SK-N-DZ (cell line): ENCODE data around the gene CHCHD4.
"Not testable (repeated sequence)": the region's sequence is repeated elsewhere in the genome, so short reads cannot be mapped to it uniquely, and the experiment has no call there.

Source experiments
- DNase-seq: peaks from one replicate; pipeline ENCODE4 v3.0.0-alpha.2; 2015; ENCODE audit warnings: low spot score

Gene CHCHD4

DNA sequence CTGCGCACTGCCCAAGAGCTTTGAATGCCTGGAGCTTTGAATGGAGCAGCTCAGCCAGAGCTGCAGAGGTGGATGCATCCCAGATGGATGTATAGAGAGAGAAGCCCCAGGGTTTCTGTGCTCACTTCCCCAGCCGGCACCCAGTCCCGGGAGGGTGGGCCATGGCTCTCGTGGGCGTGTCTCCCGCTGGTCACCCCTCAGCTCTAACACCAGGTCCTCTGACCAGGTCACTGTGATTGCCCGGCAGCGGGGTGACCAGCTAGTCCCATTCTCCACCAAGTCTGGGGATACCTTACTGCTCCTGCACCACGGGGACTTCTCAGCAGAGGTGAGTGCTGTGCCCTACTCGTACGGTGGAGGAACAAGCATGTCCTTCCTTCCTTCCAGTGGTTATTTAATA, 10.9 kb upstream of the CHCHD4 start:
- DNase-seq, result no peak

DNA sequence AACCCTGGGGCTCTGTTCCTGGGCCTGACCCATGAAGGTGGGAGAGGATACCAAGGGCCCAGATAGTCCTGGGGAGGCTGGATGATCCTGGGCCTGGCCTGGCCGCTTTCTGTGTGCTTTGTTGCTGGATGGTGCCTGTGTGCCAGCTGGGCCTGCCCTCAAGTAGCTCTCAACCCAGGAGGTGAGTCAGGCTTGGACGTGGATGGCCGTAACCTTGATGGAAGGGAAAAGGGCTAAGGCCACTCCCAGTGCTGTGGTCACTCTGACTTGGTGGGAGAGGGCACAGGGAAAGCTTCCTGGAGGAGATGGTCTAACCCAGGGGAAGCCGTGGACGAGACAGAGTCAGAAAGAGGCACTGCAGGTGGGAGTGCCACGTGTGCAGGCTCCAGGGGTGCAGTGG, 9.6 kb upstream of the CHCHD4 start:
- no peak for DNase-seq

GRCh38 chr3:14133876-14134275, 9.2 kb upstream of the CHCHD4 start:
- DNase-seq, result no peak

GRCh38 chr3:14133188-14133800, 8.6 kb upstream of the CHCHD4 start:
- no peak for DNase-seq

DNA sequence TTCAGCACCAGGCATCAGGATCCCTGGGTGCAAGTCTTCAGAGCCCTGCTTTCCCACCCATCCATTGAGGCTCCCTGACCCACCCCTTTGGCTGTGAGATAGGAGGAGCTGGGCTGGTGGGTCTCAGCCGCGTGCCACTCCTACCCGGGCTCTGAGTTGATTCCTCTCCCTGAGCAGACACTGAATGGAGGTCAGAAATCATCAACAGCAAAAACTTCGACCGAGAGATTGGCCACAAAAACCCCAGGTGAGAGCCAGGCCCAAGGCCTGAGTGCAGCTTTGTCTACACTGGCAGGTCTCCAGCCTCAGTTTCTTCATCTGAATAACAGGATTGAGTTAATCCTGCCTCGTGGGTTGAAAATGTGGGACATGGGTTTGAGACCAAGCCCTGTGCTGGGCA, 8.0 kb upstream of the CHCHD4 start:
- DNase-seq, result no peak

- no peak for DNase-seq
Measured at GRCh38 chr3:14132120-14132519, 7.5 kb upstream of the CHCHD4 start.

DNA sequence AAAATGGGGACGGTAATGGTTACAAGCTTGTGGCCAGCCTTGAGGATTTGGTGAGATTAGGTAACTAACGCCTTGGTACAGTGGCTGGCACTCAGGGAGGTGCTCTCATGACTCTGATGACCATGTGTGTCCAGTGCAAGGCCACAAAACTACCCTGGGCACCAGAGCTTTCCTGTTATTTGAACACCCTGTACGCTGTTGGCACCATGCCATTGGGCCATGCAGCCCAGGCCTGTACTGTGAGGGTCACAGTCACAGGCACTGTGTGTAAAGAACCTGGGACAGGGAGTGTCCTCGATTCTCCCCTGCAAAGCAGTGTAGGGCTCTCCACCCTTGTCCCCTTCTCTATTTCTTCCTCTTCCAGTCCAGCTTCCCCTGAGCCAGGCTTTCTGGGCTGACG, 6.5 kb upstream of the CHCHD4 start:
- no peak for DNase-seq

DNA sequence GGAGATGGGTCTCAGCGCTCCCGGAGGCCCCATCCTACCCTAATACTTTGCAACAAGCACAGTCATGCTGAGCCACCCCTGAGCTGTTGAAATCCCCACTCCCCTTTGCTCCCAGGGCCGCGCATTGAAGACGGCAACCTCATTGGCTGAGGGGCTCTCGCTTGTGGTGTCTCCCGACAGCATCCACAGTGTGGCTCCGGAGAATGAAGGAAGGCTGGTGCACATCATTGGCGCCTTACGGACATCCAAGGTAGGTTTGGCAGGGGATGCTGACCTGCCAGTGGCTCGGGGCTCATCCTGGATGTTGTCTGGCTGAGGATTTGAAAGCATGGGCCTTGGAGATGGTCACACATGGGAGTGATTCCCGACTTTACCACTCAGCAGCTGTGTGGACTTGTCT, 6.0 kb upstream of the CHCHD4 start:
- no peak for DNase-seq

DNA sequence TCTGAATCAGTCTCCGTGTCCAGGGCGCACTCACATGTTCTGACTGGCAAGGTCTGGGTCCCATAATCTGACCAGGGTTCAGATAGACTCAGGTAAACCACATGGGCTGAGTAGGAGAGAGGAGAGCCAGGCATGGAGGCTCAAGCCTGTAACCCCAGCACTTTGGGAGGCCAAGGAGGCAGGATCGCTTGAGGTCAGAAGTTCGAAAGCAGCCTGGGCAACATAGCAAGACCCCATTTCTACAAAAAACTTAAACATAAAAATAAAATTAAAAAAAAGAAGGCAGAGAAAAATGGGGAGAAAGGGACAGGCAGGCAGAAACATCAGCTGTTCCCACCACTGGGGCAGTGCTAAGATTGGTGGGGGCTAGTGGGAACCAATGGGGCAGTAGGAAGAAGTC, 5.6 kb upstream of the CHCHD4 start:
- DNase-seq, result no peak

DNA sequence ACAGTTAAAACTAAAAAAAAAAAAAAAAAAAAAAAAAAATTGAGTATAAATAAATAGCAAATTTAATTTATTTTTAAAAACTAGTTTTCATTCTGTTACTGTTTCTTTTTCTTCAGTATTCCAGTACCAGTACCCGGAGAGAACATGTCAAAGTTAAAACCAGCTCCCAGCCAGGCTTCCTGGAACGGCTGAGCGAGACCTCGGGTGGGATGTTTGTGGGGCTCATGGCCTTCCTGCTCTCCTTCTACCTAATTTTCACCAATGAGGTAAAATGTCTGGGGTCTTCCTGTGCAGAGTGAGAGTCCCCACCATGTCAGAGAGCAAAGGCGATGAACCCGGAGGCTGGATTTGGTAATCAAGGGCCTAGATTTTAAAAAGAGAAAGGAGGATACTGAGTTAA, 4.6 kb upstream of the CHCHD4 start:
- DNase-seq, result no peak

DNA sequence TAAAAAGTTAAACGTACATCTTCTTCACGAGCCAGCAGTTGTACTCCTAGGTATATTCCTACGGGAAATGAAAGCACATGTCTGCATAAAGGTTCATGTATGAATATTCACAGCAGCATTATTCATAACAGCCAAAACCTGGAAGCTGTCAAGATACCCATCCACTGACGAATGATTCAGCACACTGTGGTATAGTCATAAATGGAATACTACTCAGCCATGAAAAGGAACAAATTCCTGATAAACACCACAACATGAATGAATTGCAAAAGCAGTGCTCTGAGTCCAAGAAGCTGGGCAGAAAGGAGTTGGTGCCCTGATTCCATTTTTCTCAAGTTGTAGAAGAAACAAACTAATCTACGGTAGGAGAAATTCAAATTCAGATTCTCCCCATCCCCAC, 4.1 kb upstream of the CHCHD4 start:
- no peak for DNase-seq

GRCh38 chr3:14127516-14128161, 3.0 kb upstream of the CHCHD4 start:
- DNase-seq, result no peak

- DNase-seq, result no peak
Measured at GRCh38 chr3:14126887-14127505, 2.3 kb upstream of the CHCHD4 start.

DNA sequence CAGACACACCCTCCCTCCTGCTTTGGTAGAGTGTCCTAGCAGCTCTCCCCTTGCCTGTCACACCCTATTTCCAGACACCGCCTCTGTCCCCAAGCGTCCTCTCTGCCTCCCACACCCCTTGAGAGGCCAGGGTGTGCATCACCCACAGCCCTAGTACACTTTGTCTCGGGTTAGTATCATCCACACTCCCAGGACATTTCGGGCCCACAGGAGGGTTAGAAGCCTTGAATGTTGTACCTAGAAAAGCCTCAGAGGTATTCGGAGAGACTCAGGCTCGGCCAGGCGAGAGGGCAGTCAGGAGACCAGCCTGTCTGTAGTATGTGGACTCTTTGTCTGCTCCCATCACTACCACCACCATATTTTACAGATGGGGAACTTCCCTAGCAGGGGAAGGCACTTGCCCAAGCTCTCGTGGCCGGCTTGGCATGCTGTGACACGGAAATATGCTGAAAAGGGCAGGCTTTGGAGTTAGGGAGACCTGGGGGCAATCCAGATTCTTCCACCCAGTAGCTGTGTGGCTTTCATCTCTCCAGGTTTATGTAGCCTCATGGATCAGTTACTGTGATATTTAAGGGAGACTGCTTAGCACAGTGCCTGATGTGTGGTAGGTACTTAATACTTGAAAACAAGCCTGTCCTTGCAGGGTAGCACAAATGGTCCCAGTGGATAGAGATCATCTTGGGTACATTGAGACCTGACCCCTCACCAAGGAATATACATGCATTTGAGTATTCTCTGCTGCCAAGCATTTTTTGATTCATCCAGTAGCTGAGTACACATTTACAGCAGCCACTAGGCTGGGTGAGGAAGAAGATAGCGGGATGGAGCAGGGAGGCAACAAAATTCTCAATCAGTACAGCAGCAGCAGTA, 1.6 kb upstream of the CHCHD4 start:
- no peak for DNase-seq

GRCh38 chr3:14125193-14126016, 735 bp upstream of the CHCHD4 start:
- DNase-seq, result peak; percentile 43

DNA sequence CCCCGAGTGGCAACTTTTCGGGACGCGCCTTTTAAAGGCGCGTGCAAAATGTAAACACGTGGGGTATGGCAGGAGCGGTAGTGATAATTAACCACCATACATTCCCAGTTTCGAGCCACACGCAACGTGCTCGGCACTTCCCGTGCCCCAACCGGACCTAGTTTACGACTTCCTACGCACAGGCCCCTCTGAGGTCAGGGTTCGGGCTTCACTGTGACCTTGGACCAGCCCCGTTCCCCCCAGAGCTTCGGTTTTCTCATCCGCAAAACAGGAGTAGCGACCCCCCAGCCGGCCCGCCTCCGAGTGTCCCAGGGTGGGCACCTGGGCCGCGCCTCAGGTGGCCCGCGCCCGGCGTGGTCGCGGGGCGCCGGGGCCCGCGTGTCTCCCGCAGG, 451 bp downstream of the CHCHD4 start:
- DNase-seq, result peak; percentile 75

GRCh38 chr3:14123308-14124222, 1.1 kb downstream of the CHCHD4 start:
- DNase-seq, result no peak

DNA sequence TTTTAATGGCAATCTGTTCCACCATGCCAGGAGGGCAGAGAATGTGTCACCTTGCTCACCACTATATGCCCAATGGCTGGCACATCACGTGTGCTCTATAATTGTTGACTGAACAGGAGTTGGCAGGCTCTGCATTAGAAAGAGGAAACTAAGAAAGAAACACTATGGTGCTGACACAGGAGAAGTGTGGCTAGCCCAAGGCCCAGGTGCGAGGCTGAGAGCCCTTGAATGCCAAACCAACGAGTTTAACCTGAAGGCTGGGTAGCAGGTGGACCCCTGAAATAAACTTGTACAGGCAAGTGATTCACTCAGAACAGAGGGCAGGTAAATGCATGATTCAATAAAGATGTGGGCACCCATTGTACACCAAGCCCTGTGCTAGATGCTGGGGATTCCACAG, 2.4 kb downstream of the CHCHD4 start:
- no peak for DNase-seq

GRCh38 chr3:14121859-14122258, 2.8 kb downstream of the CHCHD4 start:
- no peak for DNase-seq

DNA sequence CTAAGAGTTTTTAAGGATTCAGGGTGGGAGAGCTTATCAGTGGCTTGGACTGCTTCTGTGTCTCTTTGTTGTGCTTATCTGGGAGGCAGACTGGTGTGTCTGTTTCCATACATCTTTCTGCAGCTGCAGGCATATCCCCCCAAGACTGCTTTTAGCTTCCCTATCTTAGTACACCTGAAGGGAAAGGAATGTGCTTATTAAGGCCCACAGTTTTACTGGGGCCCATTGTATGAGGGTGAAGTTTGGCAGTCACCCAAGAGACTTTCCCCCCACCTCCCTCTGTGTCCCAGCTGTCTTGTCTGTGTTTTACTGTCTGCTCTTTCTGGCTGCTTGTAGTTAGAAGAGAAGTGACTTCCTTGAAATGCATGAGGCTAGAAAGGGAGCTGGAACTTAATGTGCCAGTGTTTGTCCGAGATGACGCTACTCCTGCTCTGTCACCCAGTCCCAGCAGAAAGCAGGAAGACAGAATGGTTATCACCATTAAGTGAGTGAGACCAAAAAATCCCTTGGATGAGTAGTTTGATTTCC, 3.7 kb downstream of the CHCHD4 start:
- not testable (repeated sequence) for DNase-seq
